HUDEP-2 (cell line): ENCODE results near the gene CTNNBIP1.
"Not testable (repeated sequence)": the region's sequence is repeated elsewhere in the genome, so short reads cannot be mapped to it uniquely, and the experiment has no call there.

Source experiments
- DNase-seq, 76 experiments: peaks; one replicate each; lab custom pipeline; 2025; ENCODE audit not compliant: unreplicated experiment in 76 of 76; lab: John Stamatoyannopoulos, UW

CTNNBIP1 gene

GRCh38 chr1:9811239-9811966, 98.7 kb downstream of the CTNNBIP1 start:
- DNase-seq, result no peak

- no peak for DNase-seq
Measured at GRCh38 chr1:9809100-9809510, 101.0 kb downstream of the CTNNBIP1 start.

- no peak for DNase-seq
Measured at GRCh38 chr1:9808459-9808858, 101.6 kb downstream of the CTNNBIP1 start.

- no peak for DNase-seq
Measured at GRCh38 chr1:9807541-9807940, 102.5 kb downstream of the CTNNBIP1 start.

- not testable (repeated sequence) for DNase-seq
Measured at GRCh38 chr1:9805972-9806371, 104.1 kb downstream of the CTNNBIP1 start.

- no peak for DNase-seq
Measured at GRCh38 chr1:9805006-9805508, 105.0 kb downstream of the CTNNBIP1 start.

GRCh38 chr1:9803003-9803918, 106.8 kb downstream of the CTNNBIP1 start:
- not testable (repeated sequence) for DNase-seq

- no peak for DNase-seq
Measured at GRCh38 chr1:9801909-9802308, 108.2 kb downstream of the CTNNBIP1 start.
